Measurements from ENCODE around the gene STRAP. TPM values are rescaled to one million over a fixed set of nuclear protein-coding genes. Genes with fewer than 3 reads are reported as not detected.

Gene STRAP
- total and polyA plus RNA-seq, 2 of the 4 experiments (the other 2 are of a cell fraction): 82.1 to 98.1 TPM

- TF ChIP-seq CHD1 (IDR thresholded peaks at IDR 0.05; ENCODE audit: low read depth, low read length): no peak
Measured at GRCh38 chr12:15837141-15837790, 44.9 kb upstream of the STRAP start (continued).

DNA sequence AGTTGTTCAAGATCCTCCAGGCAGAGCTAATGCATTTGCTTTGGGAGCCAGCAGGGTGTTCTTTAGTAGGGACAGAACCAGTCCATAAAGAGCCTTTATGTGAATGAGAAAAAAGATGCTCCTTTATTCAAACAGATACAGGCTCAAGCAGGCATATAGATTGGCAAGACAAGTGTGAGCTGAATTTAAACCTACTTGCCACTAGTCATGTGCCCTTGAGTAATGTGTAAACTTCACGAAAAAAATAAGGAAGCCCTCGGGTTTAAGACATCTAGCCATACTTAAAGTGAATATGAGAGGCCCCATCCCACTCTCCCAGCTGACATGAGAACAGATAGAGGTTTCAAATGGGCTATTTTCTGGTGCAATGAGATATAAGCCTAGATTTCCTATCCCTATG is 43.1 kb upstream of the STRAP start:
- WGBS, 2 experiments (ENCODE audit: extremely low coverage in 2 of 2, insufficient read length in 1 of 2): no CpG with 5 or more reads among the region's 2 CpGs

More for the DNA sequence above, 43.1 kb upstream of the STRAP start:
- Histone ChIP-seq H2AK5ac (ENCODE audit: low read depth, low read length) (no peak overlapping the region), H3K9me1 (ENCODE audit: insufficient read depth, low read length) (peaks cover 7% of the 10 kb centered on the region), H3K4ac (ENCODE audit: low read depth, low read length) (no peak overlapping the region), H4K91ac (ENCODE audit: insufficient read depth, low read depth, low read length) (no peak overlapping the region), H2BK15ac (ENCODE audit: low read depth, low read length) (0 out of 3 replicates have a peak overlapping the region, but pooled peaks have one; percentile 14), H2AFZ (replicated peaks; ENCODE audit: low read length, poor library complexity) (no peak overlapping the region), H4K8ac (ENCODE audit: low read depth in 2 of 2, low read length in 2 of 2) (no peak overlapping the region), H3K56ac (ENCODE audit: extremely low read depth, insufficient read depth, low read length) (no peak overlapping the region), H4K20me1 (ENCODE audit: insufficient read depth, low read length) (no peaks in the 10 kb centered on the region), H3K27ac (ENCODE audit: insufficient read depth, low read length) (no peak overlapping the region), H4K5ac (ENCODE audit: low read depth, low read length) (peak overlapping the region; percentile 11; the same call in 1 of the 2 replicates), H3K9ac (ENCODE audit: low read depth, low read length) (no peak overlapping the region), H3K23ac (ENCODE audit: low read depth, low read length) (no peak overlapping the region), H3K79me1 (ENCODE audit: low read depth in 1 of 2, low read length in 2 of 2) (no peaks in the 10 kb centered on the region), H2BK5ac (ENCODE audit: low read depth, low read length, poor library complexity, severe bottlenecking) (no peak overlapping the region), H2AK9ac (replicated peaks; ENCODE audit: low read depth, low read length, poor library complexity) (no peak overlapping the region), H3K4me1 (ENCODE audit: control insufficient read depth, insufficient read depth, low read length) (peaks cover 11% of the 10 kb centered on the region), H3K14ac (replicated peaks; ENCODE audit: low read depth, low read length) (no peak overlapping the region), H3K27me3 (ENCODE audit: control insufficient read depth, insufficient read depth, low read length) (no peaks in the 10 kb centered on the region), H2BK120ac (ENCODE audit: low read depth, low read length) (no peak overlapping the region), H3K36me3 (ENCODE audit: control insufficient read depth, insufficient read depth, low read length) (no peaks in the 10 kb centered on the region), H3K4me3 (ENCODE audit: insufficient read depth, low read depth, low read length) (no peak overlapping the region), H2BK20ac (ENCODE audit: low read depth, low read length) (no peak overlapping the region), H3K18ac (ENCODE audit: low read depth, low read length) (no peak overlapping the region), H3K4me2 (ENCODE audit: low read depth, low read length) (no peak overlapping the region), H3K9me3 (ENCODE audit: control insufficient read depth, insufficient read depth, low read length) (no peaks in the 10 kb centered on the region)
- ChIA-PET CTCF (no interaction called here), POLR2A (ENCODE audit: unreplicated experiment) (no interaction called here)
- in situ Hi-C loops (cut with MboI; ENCODE audit: low sequenced_read_pairs): no loop called here
- intact Hi-C loops (cut with micrococcal nuclease): no loop called here
- dilution Hi-C loops (cut with HindIII; ENCODE audit: low sequenced_read_pairs, unreplicated experiment): loop anchor here (25.0 kb wide), 1 partner anchor 227 kb away; no protein-coding TSS in a partner anchor
- no peak for DNase-seq
- ATAC-seq (ENCODE audit: low read depth): no peak
- BruUV-seq (replicated peaks): no TSS peak
- no peak for TF ChIP-seq CEBPB (IDR thresholded peaks at IDR 0.05; ENCODE audit: low read depth, low read length)
- no peak for TF ChIP-seq USF2 (IDR thresholded peaks at IDR 0.05; ENCODE audit: low read depth, low read length)
- TF ChIP-seq CHD1 (IDR thresholded peaks at IDR 0.05; ENCODE audit: low read depth, low read length): no peak
- TF ChIP-seq SMC3 (IDR thresholded peaks at IDR 0.05; ENCODE audit: low read depth, low read length): no peak
- TF ChIP-seq POLR2A (IDR thresholded peaks at IDR 0.05; ENCODE audit: low read depth, low read length): no peak
- TF ChIP-seq RFX5 (IDR thresholded peaks at IDR 0.05; ENCODE audit: low read depth, low read length): no peak
- TF ChIP-seq MAZ (IDR thresholded peaks at IDR 0.05; ENCODE audit: borderline replicate concordance, low read depth, low read length): no peak

Data from IMR-90 (cell line).